Fibroblast of pulmonary artery (primary cell): ENCODE measurements around the gene CHRM5.
"Not testable (repeated sequence)": the region's sequence is repeated elsewhere in the genome, so short reads cannot be mapped to it uniquely, and the experiment has no call there.

Source experiments
- DNase-seq: peaks from one replicate; pipeline ENCODE4 v3.0.0-alpha.2; 2010; ENCODE audit warnings: low read depth
- H3K4me3 ChIP-seq: replicated peaks from 2 replicates; pipeline ENCODE4 v1.5.1; 2011; ENCODE audit warnings: low read depth, mild to moderate bottlenecking, control low read depth, low read length, moderate library complexity
- CTCF ChIP-seq: IDR thresholded peaks from 2 replicates; pipeline ENCODE4 v1.5.1; 2011; ENCODE audit warnings: mild to moderate bottlenecking, control low read depth, low read length, inconsistent platforms; ENCODE audit errors: missing control alignments

The CHRM5 gene

GRCh38 chr15:34009656-34010055 lies 41.4 kb downstream of the CHRM5 start:
- no peak overlapping the region for H3K4me3 ChIP-seq
- no peak for TF ChIP-seq CTCF
- no peak for DNase-seq

GRCh38 chr15:34010921-34011320 lies 42.6 kb downstream of the CHRM5 start:
- TF ChIP-seq CTCF = no peak

GRCh38 chr15:34011481-34011880 lies 43.2 kb downstream of the CHRM5 start:
- DNase-seq = no peak
- H3K4me3 ChIP-seq = no peak overlapping the region
- no peak for TF ChIP-seq CTCF

More at GRCh38 chr15:34010921-34011320, 42.6 kb downstream of the CHRM5 start:
- H3K4me3 ChIP-seq = no peak overlapping the region
- DNase-seq = no peak

GRCh38 chr15:34012461-34013028 lies 44.2 kb downstream of the CHRM5 start:
- no peak for TF ChIP-seq CTCF
- no peak overlapping the region for H3K4me3 ChIP-seq
- DNase-seq = peak; percentile 38

GRCh38 chr15:34013746-34014145 lies 45.4 kb downstream of the CHRM5 start:
- H3K4me3 ChIP-seq = no peak overlapping the region
- DNase-seq = no peak
- TF ChIP-seq CTCF = no peak

GRCh38 chr15:34014556-34014955 lies 46.3 kb downstream of the CHRM5 start:
- no peak overlapping the region for H3K4me3 ChIP-seq
- DNase-seq = peak; percentile 28
- TF ChIP-seq CTCF = no peak

GRCh38 chr15:34018021-34018645 lies 49.8 kb downstream of the CHRM5 start:
- TF ChIP-seq CTCF = no peak
- no peak overlapping the region for H3K4me3 ChIP-seq
- DNase-seq = no peak

GRCh38 chr15:34018738-34019137 lies 50.4 kb downstream of the CHRM5 start:
- DNase-seq, H3K4me3 ChIP-seq: not testable (repeated sequence)
